MCF 10A (cell line): ENCODE results near the gene FAM50A. TPM values are rescaled to one million over a fixed set of nuclear protein-coding genes. Genes with fewer than 3 reads are reported as not detected.

ENCODE experiments used
- BruUV-seq: library from RNA; stranded (reverse); fragments of 400-500 nt; replicated peaks from 2 replicates; lab custom pipeline; 2021; lab: Mats Ljungman, UMichigan
- CTCF ChIA-PET: fragments of 300-600 bp; sonication (Branson Sonifier 250); formaldehyde crosslinking; extraction: SDS; loops from one replicate; lab custom pipeline; 2021; ENCODE audit warnings: antibody characterized with exemption, inconsistent platforms; lab: Yijun Ruan, JAX
- POLR2A ChIA-PET: fragments of 300-600, 350-650 bp; sonication (Branson Sonifier 250); formaldehyde crosslinking; extraction: SDS; loops from one replicate; lab custom pipeline; 2020; ENCODE audit warnings: antibody characterized with exemption, inconsistent platforms; lab: Yijun Ruan, JAX
- DNase-seq: peaks from one replicate; pipeline ENCODE4 v3.0.0-alpha.2; 2018; ENCODE audit not compliant: unreplicated experiment
- H3K27ac Mint-ChIP-seq: one replicate; pipeline ENCODE4 v1.8.0; 2022; ENCODE audit warnings: mild to moderate bottlenecking, low read depth, mixed read lengths; ENCODE audit not compliant: unreplicated experiment
- H3K27me3 Mint-ChIP-seq: one replicate; pipeline ENCODE4 v1.8.0; 2022; ENCODE audit warnings: mixed read lengths; ENCODE audit not compliant: insufficient read depth, unreplicated experiment
- H3K36me3 Mint-ChIP-seq: one replicate; pipeline ENCODE4 v1.8.0; 2022; ENCODE audit warnings: mild to moderate bottlenecking, moderate library complexity, mixed read lengths; ENCODE audit not compliant: insufficient read depth, unreplicated experiment
- H3K4me1 Mint-ChIP-seq: one replicate; pipeline ENCODE4 v1.8.0; 2022; ENCODE audit warnings: mixed read lengths; ENCODE audit not compliant: insufficient read depth, unreplicated experiment
- H3K4me3 Mint-ChIP-seq: one replicate; pipeline ENCODE4 v1.8.0; 2022; ENCODE audit warnings: mild to moderate bottlenecking, moderate library complexity, mixed read lengths; ENCODE audit not compliant: unreplicated experiment
- H3K9me3 Mint-ChIP-seq: one replicate; pipeline ENCODE4 v1.8.0; 2022; ENCODE audit warnings: mixed read lengths; ENCODE audit not compliant: unreplicated experiment
- CTCF ChIP-seq: fragments of 200-600 bp; IDR thresholded peaks from one replicate; pipeline ENCODE4 v1.8.0; 2022; ENCODE audit warnings: antibody characterized with exemption, mild to moderate bottlenecking; ENCODE audit not compliant: unreplicated experiment
- intact Hi-C: fragments of 100-400 bp; cut with micrococcal nuclease; formaldehyde crosslinking; loops from 2 replicates; pipeline ENCODE4 v1.14.1; 2022
- total RNA-seq: library from RNA; stranded (reverse); gene quantifications from 2 replicates; pipeline ENCODE4 v1.2.3, GENCODE V29; 2022

FAM50A gene
- total RNA-seq, 1 experiment from 2014 or later = 62.1 TPM

GRCh38 chrX:154417157-154417556, 26.8 kb upstream of the FAM50A start:
- peaks cover 13% of the 10 kb centered on the region for H3K27me3 Mint-ChIP-seq
- H3K4me1 Mint-ChIP-seq = peaks cover 5% of the 10 kb centered on the region
- H3K27ac Mint-ChIP-seq = no peak overlapping the region
- ChIA-PET CTCF (no interaction called here), POLR2A (interaction anchor here (0.6 kb wide), 1 partner anchor 13 kb away, joined by 3 read pairs; no protein-coding TSS in a partner anchor)
- H3K9me3 Mint-ChIP-seq = no peaks in the 10 kb centered on the region
- no peak for DNase-seq
- no peak overlapping the region for H3K4me3 Mint-ChIP-seq
- TF ChIP-seq CTCF = no peak
- H3K36me3 Mint-ChIP-seq = peaks cover 12% of the 10 kb centered on the region
- no TSS peak for BruUV-seq
- intact Hi-C loops = no loop called here

- Mint-ChIP-seq H3K27ac (no peak overlapping the region), H3K36me3 (peaks cover 8% of the 10 kb centered on the region), H3K4me3 (no peak overlapping the region), H3K27me3 (peaks cover 13% of the 10 kb centered on the region), H3K9me3 (no peaks in the 10 kb centered on the region), H3K4me1 (no peaks in the 10 kb centered on the region)
- no peak for TF ChIP-seq CTCF
- no peak for DNase-seq
- CTCF ChIA-PET = no interaction called here
- BruUV-seq = no TSS peak
- intact Hi-C loops = no loop called here
- POLR2A ChIA-PET = no interaction called here
Measured at GRCh38 chrX:154419189-154419588, 24.8 kb upstream of the FAM50A start.

GRCh38 chrX:154419688-154420401, 24.1 kb upstream of the FAM50A start:
- H3K4me1 Mint-ChIP-seq = no peaks in the 10 kb centered on the region
- CTCF ChIA-PET = no interaction called here
- no peak overlapping the region for H3K27ac Mint-ChIP-seq
- peaks cover 8% of the 10 kb centered on the region for H3K36me3 Mint-ChIP-seq
- intact Hi-C loops = no loop called here
- POLR2A ChIA-PET = no interaction called here
- H3K4me3 Mint-ChIP-seq = no peak overlapping the region
- BruUV-seq = no TSS peak
- no peak for DNase-seq
- H3K27me3 Mint-ChIP-seq = peaks cover 13% of the 10 kb centered on the region
- TF ChIP-seq CTCF = no peak
- H3K9me3 Mint-ChIP-seq = no peaks in the 10 kb centered on the region

GRCh38 chrX:154420402-154420756, 23.6 kb upstream of the FAM50A start:
- no peaks in the 10 kb centered on the region for H3K4me1 Mint-ChIP-seq
- no peak for DNase-seq
- ChIA-PET POLR2A (interaction anchor here (2.2 kb wide), 1 partner anchor 9 kb away, joined by 10 read pairs; the partner anchor contains the start of gene TAFAZZIN), CTCF (no interaction called here)
- no peak overlapping the region for H3K4me3 Mint-ChIP-seq
- BruUV-seq = no TSS peak
- no peak overlapping the region for H3K27ac Mint-ChIP-seq
- peaks cover 13% of the 10 kb centered on the region for H3K27me3 Mint-ChIP-seq
- no peak for TF ChIP-seq CTCF
- H3K9me3 Mint-ChIP-seq = no peaks in the 10 kb centered on the region
- intact Hi-C loops = no loop called here
- peaks cover 8% of the 10 kb centered on the region for H3K36me3 Mint-ChIP-seq
